PFSK-1 (cell line): ENCODE results near the gene ATP6V1F.

Source experiments
- FOXP2 ChIP-seq: optimal IDR thresholded peaks from 2 replicates; pipeline ENCODE3; 2011; ENCODE audit warnings: borderline replicate concordance, control low read depth, inconsistent platforms; ENCODE audit not compliant: insufficient read depth; ENCODE audit errors: extremely low read length, extremely low read depth
- POLR2AphosphoS5 ChIP-seq: IDR thresholded peaks from 2 replicates; pipeline ENCODE4 v1.6.1; 2012; ENCODE audit warnings: low read depth, mild to moderate bottlenecking, control low read depth, low read length, moderate library complexity
- SIN3A ChIP-seq: IDR thresholded peaks from 2 replicates; pipeline ENCODE4 v1.6.1; 2012; ENCODE audit warnings: mild to moderate bottlenecking, low read length, moderate library complexity, borderline replicate concordance; ENCODE audit not compliant: insufficient read depth
- TF ChIP-seq, protein P1 (sequence below), 2 experiments: IDR thresholded peaks; 2 replicates each; pipeline versions ENCODE4 v1.6.1 to v1.8.0; 2011 to 2012; ENCODE audit warnings: low read depth in 2 of 2, low read length in 2 of 2, control low read depth in 1 of 2, inconsistent platforms in 1 of 2, mild to moderate bottlenecking in 1 of 2, moderate library complexity in 1 of 2; ENCODE audit not compliant: insufficient read depth in 1 of 2

DNA sequence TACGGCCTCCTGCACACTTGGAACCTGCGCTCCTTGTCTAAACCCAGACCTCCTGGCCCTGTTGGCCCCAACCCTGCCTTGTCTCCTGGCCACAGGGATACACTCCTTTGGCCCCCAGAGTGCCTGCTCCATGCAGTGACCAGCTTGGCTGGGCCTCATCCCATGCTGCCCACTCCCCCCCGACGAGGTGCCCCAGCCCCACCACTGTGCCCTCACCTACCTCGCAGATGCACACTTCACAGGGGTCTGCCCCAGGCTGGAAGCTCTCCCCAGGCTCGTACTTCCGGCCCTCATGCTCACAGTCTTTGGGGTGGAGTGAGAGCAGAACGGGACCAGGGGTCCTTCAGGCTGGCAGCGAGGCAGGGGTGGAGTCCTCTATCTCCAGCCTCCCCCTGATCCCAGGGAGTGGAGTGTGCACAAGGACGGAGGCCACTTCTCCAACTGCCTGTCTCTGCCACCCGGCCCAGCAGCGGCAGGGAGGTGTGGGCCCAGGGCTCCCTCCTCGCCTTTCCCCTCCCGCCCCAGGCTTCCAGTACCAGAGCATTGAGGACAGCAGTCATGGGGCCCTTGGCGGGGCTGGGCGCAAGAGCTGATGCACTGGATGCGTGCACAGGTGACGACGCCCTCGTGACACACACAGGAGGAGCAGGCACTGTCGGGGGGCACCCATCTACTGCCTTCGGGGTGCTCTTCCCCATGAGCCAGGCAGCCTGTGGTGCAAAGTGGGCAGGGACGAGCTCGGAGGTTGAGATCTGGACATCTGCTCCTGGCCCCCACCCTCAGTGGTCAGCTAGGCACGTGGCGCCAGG is 22.1 kb downstream of the ATP6V1F start:
- TF ChIP-seq POLR2AphosphoS5 = no peak
- TF ChIP-seq, protein P1, sequence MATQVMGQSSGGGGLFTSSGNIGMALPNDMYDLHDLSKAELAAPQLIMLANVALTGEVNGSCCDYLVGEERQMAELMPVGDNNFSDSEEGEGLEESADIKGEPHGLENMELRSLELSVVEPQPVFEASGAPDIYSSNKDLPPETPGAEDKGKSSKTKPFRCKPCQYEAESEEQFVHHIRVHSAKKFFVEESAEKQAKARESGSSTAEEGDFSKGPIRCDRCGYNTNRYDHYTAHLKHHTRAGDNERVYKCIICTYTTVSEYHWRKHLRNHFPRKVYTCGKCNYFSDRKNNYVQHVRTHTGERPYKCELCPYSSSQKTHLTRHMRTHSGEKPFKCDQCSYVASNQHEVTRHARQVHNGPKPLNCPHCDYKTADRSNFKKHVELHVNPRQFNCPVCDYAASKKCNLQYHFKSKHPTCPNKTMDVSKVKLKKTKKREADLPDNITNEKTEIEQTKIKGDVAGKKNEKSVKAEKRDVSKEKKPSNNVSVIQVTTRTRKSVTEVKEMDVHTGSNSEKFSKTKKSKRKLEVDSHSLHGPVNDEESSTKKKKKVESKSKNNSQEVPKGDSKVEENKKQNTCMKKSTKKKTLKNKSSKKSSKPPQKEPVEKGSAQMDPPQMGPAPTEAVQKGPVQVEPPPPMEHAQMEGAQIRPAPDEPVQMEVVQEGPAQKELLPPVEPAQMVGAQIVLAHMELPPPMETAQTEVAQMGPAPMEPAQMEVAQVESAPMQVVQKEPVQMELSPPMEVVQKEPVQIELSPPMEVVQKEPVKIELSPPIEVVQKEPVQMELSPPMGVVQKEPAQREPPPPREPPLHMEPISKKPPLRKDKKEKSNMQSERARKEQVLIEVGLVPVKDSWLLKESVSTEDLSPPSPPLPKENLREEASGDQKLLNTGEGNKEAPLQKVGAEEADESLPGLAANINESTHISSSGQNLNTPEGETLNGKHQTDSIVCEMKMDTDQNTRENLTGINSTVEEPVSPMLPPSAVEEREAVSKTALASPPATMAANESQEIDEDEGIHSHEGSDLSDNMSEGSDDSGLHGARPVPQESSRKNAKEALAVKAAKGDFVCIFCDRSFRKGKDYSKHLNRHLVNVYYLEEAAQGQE (IDR thresholded peaks at IDR 0.05; ENCODE audit: insufficient read depth in 1 of 2, low read depth in 2 of 2, low read length in 2 of 2) = no peak
- TF ChIP-seq SIN3A = no peak
- TF ChIP-seq FOXP2 = no peak
